GM12892 (cell line): ENCODE measurements around the gene HDAC8.

Source experiments
- POLR2A ChIP-seq: IDR thresholded peaks from 2 replicates; pipeline ENCODE4 v1.6.1; 2011; ENCODE audit warnings: low read depth, low read length, control low read depth
- POLR2AphosphoS5 ChIP-seq: IDR thresholded peaks from 2 replicates; pipeline ENCODE4 v1.6.1; 2011; ENCODE audit warnings: low read depth, low read length, control low read depth
- TAF1 ChIP-seq: IDR thresholded peaks from 2 replicates; pipeline ENCODE4 v1.6.1; 2011; ENCODE audit warnings: low read depth, mild to moderate bottlenecking, control low read depth, low read length, borderline replicate concordance

GRCh38 chrX:72569786-72570185 lies 2.9 kb downstream of the HDAC8 start:
- TF ChIP-seq POLR2AphosphoS5 (no peak), POLR2A (no peak), TAF1 (no peak)
